Inflammatory macrophage treated with lipopolysaccharide for 4 hours (primary cell): ENCODE measurements around the gene HHEX.
A peak's percentile ranks its signal among the peaks of the same experiment; 100 is the strongest.
"Not testable (repeated sequence)": the region's sequence is repeated elsewhere in the genome, so short reads cannot be mapped to it uniquely, and the experiment has no call there.

Experiments
- DNase-seq: peaks from one replicate; pipeline ENCODE4 v3.0.0-alpha.2; 2020

HHEX gene

DNA sequence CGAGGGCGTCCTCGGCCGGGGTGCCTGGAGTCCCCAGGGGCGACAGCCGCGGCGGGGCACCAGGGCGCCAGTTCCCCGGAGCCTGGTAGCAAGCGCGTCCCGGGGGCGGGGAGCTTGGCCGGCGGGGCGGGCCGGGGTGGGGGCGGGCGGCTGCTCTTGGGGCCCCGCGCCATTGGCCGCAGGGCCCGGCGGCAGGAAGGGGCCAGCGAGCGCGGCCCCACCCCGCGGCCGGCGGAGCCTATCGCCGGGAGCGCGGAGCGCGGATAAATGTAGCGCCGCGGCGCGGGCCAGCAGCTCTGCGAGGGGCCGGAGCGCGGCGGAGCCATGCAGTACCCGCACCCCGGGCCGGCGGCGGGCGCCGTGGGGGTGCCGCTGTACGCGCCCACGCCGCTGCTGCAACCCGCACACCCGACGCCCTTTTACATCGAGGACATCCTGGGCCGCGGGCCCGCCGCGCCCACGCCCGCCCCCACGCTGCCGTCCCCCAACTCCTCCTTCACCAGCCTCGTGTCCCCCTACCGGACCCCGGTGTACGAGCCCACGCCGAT, at the start of gene HHEX:
TSS of gene HHEX (plus strand) at position 293 of the 548 bp plus-strand sequence. CDS start at position 325, 32 bp downstream.
- peak; percentile 89 for DNase-seq

DNA sequence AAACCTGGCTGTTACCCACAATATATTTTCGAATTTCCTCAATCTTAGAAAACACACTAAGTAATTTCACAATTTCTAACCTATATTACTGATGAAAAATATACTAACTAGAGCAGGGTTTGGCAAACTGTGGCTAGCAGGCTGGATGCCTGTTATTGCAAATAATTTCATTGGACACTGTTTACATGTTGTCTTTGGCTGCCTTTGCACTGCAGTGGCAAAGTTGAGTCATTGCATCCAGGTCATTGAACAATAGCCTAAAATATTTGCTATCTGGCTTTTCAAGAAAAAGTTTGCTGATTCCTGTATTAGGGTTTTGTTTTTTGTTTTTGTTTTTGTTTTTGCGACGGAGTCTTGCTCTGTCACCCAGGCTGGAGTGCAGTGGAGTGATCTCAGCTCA, 49.6 kb upstream of the HHEX start:
- DNase-seq: no peak

GRCh38 chr10:92641492-92641891, 48.3 kb upstream of the HHEX start:
- no peak for DNase-seq

GRCh38 chr10:92644921-92645320, 44.8 kb upstream of the HHEX start:
- peak; percentile 70 for DNase-seq

GRCh38 chr10:92650864-92651263, 38.9 kb upstream of the HHEX start:
- not testable (repeated sequence) for DNase-seq

DNA sequence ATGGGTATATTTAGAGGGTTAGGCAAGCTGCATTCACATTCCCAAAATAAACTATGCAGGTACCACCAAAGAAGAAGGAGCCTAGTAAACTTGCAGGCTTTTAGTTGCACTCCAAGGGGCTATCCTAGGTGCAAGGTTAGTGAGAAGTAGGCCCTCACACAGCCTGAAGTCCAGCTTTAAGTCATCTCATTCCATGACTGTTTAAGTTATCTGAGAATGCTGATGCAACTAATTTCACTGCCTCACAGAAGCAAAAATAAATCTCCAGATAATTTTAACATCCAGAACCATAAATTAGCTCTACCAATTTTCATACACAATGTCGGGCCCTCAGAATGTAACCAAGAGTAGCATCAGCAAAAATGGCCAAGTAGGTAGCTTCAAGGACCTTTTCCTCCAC, 34.3 kb upstream of the HHEX start:
- no peak for DNase-seq

DNA sequence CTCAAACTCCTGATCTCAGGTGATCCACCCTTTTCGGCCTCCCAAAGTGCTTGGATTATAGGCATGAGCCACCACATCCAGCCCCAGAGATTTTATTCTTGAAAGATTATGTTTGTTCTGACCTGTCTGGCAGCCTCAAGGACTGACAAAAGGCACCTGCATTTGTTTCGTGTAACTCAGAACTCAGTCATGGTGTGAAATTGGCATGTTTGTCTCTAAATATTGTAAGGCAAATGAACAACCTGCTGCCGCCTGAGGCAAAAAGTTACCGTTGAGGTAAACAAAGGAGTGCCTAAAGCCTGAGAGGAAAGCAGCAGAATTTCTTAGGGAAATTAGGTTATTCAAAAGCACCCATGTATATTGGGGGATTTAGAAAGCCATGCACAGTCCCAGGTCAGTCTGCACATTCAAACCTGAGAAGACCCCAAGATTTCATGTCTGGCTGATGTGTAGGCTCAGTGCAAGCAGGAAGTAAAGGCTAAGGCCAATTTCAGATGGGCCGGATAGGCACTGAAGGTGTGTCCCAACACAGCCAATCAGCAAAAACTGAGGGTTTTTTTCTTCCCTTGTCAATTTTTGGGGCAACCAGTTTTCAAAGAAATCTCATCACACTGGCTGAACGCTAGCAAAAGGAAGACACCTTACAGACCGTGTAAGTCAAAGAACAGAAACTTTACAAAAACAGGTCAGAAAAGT, 33.3 kb upstream of the HHEX start:
- DNase-seq: no peak

GRCh38 chr10:92657024-92657423, 32.7 kb upstream of the HHEX start:
- DNase-seq: no peak

DNA sequence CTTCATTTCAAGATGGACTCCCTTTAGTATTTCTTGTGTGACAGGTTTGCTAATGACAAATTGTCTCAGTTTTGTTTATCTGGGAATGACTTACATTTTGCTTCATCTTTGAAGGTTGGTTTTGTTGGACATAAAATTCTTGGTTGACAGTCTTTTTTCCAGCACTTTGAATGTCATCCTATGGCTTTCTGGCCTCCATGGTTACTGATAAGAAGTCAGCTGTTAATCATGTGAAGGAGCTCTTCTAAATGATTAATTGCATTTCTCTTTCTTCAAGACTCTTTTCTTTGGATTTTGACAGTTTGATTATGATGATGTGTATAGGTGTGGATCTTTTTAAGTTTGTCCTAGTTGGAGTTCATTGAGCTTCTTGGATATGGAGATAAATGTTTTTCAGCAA, 26.9 kb upstream of the HHEX start:
- no peak for DNase-seq

DNA sequence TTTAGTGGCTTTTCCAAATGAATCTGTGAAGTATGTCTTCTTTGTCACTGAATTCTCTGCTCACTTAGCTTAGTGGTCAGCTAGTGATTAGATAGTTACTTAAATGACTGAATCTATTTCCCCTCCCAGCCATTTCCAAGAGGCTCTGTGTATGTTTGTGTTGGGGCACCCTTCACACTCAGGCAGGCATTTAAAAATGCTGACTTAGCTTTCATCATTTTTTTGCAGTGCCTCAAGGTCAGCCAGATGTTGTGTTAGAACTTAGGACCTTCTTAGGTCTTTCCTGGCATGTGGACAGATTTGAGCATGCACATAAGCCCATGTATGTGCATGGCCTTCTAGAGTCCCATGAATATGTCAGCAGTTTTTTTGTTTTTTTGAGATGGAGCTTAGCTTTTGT, 25.4 kb upstream of the HHEX start:
- DNase-seq: no peak

- no peak for DNase-seq
Measured at GRCh38 chr10:92667078-92667477, 22.7 kb upstream of the HHEX start.

- no peak for DNase-seq
Measured at GRCh38 chr10:92677708-92678107, 12.0 kb upstream of the HHEX start.

DNA sequence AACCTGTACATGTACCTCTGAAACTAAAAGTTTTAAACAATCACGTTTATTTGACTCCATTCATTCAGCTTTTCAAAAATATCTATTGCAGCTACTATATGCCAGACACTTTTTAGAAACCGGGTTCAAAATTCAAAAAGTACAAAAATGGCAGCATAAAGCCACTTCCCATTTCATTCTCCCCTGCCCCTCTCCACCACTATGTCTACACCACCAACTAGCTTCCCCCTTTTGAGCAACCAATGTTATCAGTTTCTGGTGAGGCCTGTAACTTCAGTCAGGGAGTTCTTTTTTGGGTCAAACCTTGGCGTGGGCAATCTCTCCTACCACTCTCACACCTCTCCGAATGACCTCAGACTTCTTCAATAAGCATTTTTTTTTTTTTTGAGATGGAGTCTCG, 11.5 kb upstream of the HHEX start:
- DNase-seq: no peak

- peak; percentile 23 for DNase-seq
Measured at GRCh38 chr10:92681306-92681834, 8.4 kb upstream of the HHEX start.

GRCh38 chr10:92688573-92688926, 1.2 kb upstream of the HHEX start:
- DNase-seq: peak; percentile 78

GRCh38 chr10:92688927-92689662, 660 bp upstream of the HHEX start:
- no peak for DNase-seq

- peak; percentile 74 for DNase-seq
Measured at GRCh38 chr10:92690211-92690914, 608 bp downstream of the HHEX start.

DNA sequence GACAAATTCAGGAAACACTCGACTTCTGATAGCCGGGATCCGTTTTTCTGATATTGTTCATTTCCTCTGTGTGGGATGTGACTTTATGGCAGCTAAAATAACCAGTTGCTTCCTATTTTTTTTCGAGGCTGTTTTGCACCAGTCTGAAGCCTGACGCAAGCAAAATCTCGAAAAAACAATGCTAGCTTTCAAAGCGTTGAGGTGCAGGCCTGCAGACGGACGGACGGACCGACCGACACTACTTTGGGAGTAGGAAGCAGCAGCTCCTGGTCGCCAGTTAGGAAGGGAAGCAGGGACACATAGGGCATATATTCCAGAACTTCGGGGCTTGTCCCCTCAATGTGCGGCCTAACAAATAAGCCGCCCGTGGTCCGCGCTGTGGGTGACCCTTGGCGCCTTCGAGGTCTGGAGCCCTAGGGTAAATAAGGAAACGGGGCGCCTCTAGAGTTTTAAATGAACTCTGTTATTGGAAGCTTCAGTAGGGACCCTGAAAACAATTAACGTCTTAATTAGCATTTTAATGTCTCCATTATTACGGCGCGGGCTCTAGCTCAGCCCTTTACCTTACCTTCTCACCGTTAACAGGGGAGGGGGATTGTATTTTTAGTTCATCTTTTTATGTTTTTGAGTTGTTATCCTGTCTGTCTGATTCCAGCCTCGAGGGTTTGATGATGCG, 1.3 kb downstream of the HHEX start:
- DNase-seq: peak; percentile 81

GRCh38 chr10:92691591-92692079, 1.9 kb downstream of the HHEX start:
- peak; percentile 85 for DNase-seq

GRCh38 chr10:92692080-92692671, 2.4 kb downstream of the HHEX start:
- no peak for DNase-seq

GRCh38 chr10:92692697-92693533, 3.2 kb downstream of the HHEX start:
- no peak for DNase-seq
